ENCODE measurements around the gene MTHFD1. TPM values are rescaled to one million over a fixed set of nuclear protein-coding genes. Genes with fewer than 3 reads are reported as not detected.

MTHFD1 gene
- total and polyA plus RNA-seq, 7 donors: 12.0 to 45.6 (median 22.5) TPM

DNA sequence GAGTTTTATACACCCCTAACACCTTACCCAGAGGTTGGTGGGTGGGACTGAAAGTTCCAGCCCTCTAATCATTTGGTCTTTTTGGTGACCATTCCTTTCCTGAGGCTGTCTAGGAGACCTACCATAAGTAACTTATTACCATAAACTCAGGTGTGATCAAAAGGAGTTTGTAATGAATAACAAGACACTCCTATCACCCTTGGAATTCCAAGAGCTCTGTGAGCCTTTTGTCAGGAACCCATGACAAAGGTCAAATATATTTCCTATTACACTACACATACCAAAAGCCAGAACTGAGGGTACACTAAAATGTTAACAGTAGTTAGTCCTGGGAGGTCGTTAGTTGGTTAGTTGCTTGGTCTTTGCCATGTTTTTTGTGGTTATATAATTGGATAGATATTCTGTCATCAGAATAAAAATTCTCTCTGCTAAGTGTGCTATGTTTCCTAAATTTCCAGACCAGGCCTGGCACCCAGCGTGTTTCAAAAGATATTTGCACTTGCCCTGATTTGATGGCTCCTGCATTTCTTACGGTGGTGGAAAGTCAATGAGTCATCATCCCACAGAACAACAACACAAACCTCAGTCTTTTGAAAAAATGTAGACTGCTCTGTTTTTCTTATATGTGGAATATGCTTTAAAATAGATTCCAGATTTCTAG is 50.2 kb downstream of the MTHFD1 start:
- Histone ChIP-seq H3K36me3 (peaks cover 0 to 72% (median 8%) of the 10 kb centered on the region in 4 donors), H3K4me3 (no peak overlapping the region), H3K27me3 (no peaks in the 10 kb centered on the region), H3K9me3 (no peaks in the 10 kb centered on the region), H3K4me1 (no peaks in the 10 kb centered on the region), H3K27ac (peak overlapping the region in 1 of 4 donors; percentile 7)
- TF ChIP-seq POLR2A (IDR thresholded peaks at IDR 0.05) (no peak), EP300 (IDR thresholded peaks at IDR 0.05) (no peak), POLR2AphosphoS5 (IDR thresholded peaks at IDR 0.05) (no peak), CTCF (IDR thresholded peaks at IDR 0.05) (no peak)
- no peak for DNase-seq
- intact Hi-C loops (cut with DNase I): no loop called here
- WGBS, 2 donors: 16 to 47% methylated on average over 3 of the region's 3 CpGs

DNA sequence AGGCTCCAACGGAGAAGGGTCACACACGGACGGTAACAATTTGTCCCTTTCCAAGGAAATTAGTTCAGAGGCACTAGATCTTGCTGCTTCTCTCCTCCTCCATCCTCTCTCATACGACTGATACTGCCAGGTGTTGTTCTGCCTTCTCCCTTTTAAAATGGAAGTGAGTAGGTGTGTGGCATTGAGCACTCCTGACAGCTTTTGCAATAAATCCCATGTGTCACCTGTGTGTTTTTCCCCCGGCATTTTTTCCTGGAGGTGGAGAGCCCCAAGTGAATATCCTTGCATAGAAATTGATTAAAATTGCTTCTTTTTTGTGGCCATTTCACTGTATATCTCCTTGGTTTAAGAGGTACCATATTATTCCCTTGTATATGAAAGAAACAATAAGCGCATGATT is 51.0 kb downstream of the MTHFD1 start:
- Histone ChIP-seq H3K27ac (no peak overlapping the region), H3K36me3 (peaks cover 0 to 73% (median 11%) of the 10 kb centered on the region in 4 donors), H3K27me3 (no peaks in the 10 kb centered on the region), H3K4me1 (no peaks in the 10 kb centered on the region), H3K4me3 (no peak overlapping the region), H3K9me3 (no peaks in the 10 kb centered on the region)
- DNase-seq: no peak
- intact Hi-C loops (cut with DNase I): no loop called here
- TF ChIP-seq POLR2A (IDR thresholded peaks at IDR 0.05) (no peak), EP300 (IDR thresholded peaks at IDR 0.05) (no peak), POLR2AphosphoS5 (IDR thresholded peaks at IDR 0.05) (no peak), CTCF (IDR thresholded peaks at IDR 0.05) (no peak)
- 91 to 92% methylated on average over 6 of the region's 6 CpGs for WGBS, 2 donors

GRCh38 chr14:64440494-64440893 is 52.3 kb downstream of the MTHFD1 start:
- intact Hi-C loops (cut with DNase I): no loop called here
- H3K4me3 ChIP-seq: no peak overlapping the region
- TF ChIP-seq POLR2A (IDR thresholded peaks at IDR 0.05) (no peak), CTCF (IDR thresholded peaks at IDR 0.05) (no peak), EP300 (IDR thresholded peaks at IDR 0.05) (no peak), POLR2AphosphoS5 (IDR thresholded peaks at IDR 0.05) (no peak)
- peaks cover 0 to 7% (median 2%) of the 10 kb centered on the region in 4 donors for H3K4me1 ChIP-seq
- no peak overlapping the region for H3K27ac ChIP-seq
- 98 to 99% methylated on average over 3 of the region's 3 CpGs for WGBS, 2 donors
- no peaks in the 10 kb centered on the region for H3K9me3 ChIP-seq
- H3K36me3 ChIP-seq: peaks cover 0 to 67% (median 11%) of the 10 kb centered on the region in 4 donors
- no peaks in the 10 kb centered on the region for H3K27me3 ChIP-seq
- DNase-seq: no peak

- intact Hi-C loops (cut with DNase I): no loop called here
- TF ChIP-seq EP300 (IDR thresholded peaks at IDR 0.05): no peak
- TF ChIP-seq POLR2A (IDR thresholded peaks at IDR 0.05): no peak
- no peak for TF ChIP-seq POLR2AphosphoS5 (IDR thresholded peaks at IDR 0.05)
- no peak for TF ChIP-seq CTCF (IDR thresholded peaks at IDR 0.05)
- Histone ChIP-seq H3K4me3 (no peak overlapping the region), H3K36me3 (peaks cover 0 to 50% (median 11%) of the 10 kb centered on the region in 4 donors), H3K9me3 (no peaks in the 10 kb centered on the region), H3K27ac (no peak overlapping the region), H3K27me3 (no peaks in the 10 kb centered on the region), H3K4me1 (peaks cover 0 to 14% (median 4%) of the 10 kb centered on the region in 4 donors)
- DNase-seq: no peak
- WGBS, 2 donors: 89 to 94% methylated on average over 17 of the region's 17 CpGs
Measured at GRCh38 chr14:64442300-64442988, 54.3 kb downstream of the MTHFD1 start.

Measured in sigmoid colon (tissue), 7 donors.